ENCODE data around the gene ERBB2.
A peak's percentile ranks its signal among the peaks of the same experiment; 100 is the strongest.
"Not testable (repeated sequence)": the region's sequence is repeated elsewhere in the genome, so short reads cannot be mapped to it uniquely, and the experiment has no call there.

ERBB2 gene

DNA sequence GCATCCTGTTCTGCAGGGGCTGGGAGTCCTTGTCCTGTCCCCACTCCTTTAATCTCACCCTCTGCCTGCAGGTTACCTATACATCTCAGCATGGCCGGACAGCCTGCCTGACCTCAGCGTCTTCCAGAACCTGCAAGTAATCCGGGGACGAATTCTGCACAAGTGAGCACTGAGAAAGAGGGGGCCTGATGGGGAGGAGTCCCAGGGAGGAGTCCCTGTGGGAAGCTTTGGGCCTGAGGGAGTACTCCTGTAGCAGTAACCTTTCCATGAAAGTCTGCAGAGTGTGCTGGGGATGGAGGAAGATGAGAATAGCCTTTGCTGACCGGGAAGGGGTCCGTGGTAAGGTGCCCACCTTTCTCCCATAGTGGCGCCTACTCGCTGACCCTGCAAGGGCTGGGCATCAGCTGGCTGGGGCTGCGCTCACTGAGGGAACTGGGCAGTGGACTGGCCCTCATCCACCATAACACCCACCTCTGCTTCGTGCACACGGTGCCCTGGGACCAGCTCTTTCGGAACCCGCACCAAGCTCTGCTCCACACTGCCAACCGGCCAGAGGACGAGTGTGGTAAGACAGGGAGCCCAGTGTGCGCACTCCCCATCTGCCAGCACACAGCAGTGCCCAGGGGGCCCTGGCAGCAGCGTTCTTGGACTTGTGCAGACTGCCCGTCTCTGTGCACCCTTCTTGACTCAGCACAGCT lies 15.7 kb downstream of the ERBB2 start:
- Histone ChIP-seq H3K27ac (ENCODE audit: low read depth, low read length) (no peak overlapping the region), H3K27me3 (ENCODE audit: control insufficient read depth in 1 of 2, insufficient read depth in 2 of 2, low read length in 2 of 2) (no peaks in the 10 kb centered on the region), H3K4me1 (ENCODE audit: control insufficient read depth in 1 of 2, insufficient read depth in 2 of 2, low read length in 2 of 2) (peaks cover 5 to 11% of the 10 kb centered on the region in 2 donors), H3K4me3 (ENCODE audit: low read depth in 1 of 2, low read length in 2 of 2) (no peak overlapping the region), H3K9ac (ENCODE audit: low read depth in 1 of 2, low read length in 2 of 2) (no peak overlapping the region), H3K36me3 (ENCODE audit: control insufficient read depth in 1 of 2, insufficient read depth in 2 of 2, low read length in 2 of 2) (peaks cover 42 to 80% of the 10 kb centered on the region in 2 donors), H3K9me3 (ENCODE audit: control insufficient read depth in 1 of 2, low read length in 2 of 2) (no peaks in the 10 kb centered on the region)

GRCh38 chr17:39716073-39716818 lies 16.4 kb downstream of the ERBB2 start:
- Histone ChIP-seq H3K36me3 (ENCODE audit: control insufficient read depth in 1 of 2, insufficient read depth in 2 of 2, low read length in 2 of 2) (peaks cover 41 to 75% of the 10 kb centered on the region in 2 donors), H3K4me1 (ENCODE audit: control insufficient read depth in 1 of 2, insufficient read depth in 2 of 2, low read length in 2 of 2) (peaks cover 5 to 11% of the 10 kb centered on the region in 2 donors), H3K9me3 (ENCODE audit: control insufficient read depth in 1 of 2, low read length in 2 of 2) (no peaks in the 10 kb centered on the region), H3K27me3 (ENCODE audit: control insufficient read depth in 1 of 2, insufficient read depth in 2 of 2, low read length in 2 of 2) (no peaks in the 10 kb centered on the region), H3K9ac (ENCODE audit: low read depth in 1 of 2, low read length in 2 of 2) (no peak overlapping the region), H3K4me3 (ENCODE audit: low read depth in 1 of 2, low read length in 2 of 2) (no peak overlapping the region), H3K27ac (ENCODE audit: low read depth, low read length) (peak overlapping the region; percentile 10)

GRCh38 chr17:39716879-39717536 lies 17.1 kb downstream of the ERBB2 start:
- H3K27me3 ChIP-seq (ENCODE audit: control insufficient read depth in 1 of 2, insufficient read depth in 2 of 2, low read length in 2 of 2) = no peaks in the 10 kb centered on the region
- peak overlapping the region in 1 of 2 donors; percentile 18 for H3K9ac ChIP-seq (ENCODE audit: low read depth in 1 of 2, low read length in 2 of 2)
- no peak overlapping the region for H3K4me3 ChIP-seq (ENCODE audit: low read depth in 1 of 2, low read length in 2 of 2)
- peaks cover 5 to 11% of the 10 kb centered on the region in 2 donors for H3K4me1 ChIP-seq (ENCODE audit: control insufficient read depth in 1 of 2, insufficient read depth in 2 of 2, low read length in 2 of 2)
- H3K36me3 ChIP-seq (ENCODE audit: control insufficient read depth in 1 of 2, insufficient read depth in 2 of 2, low read length in 2 of 2) = peaks cover 38 to 70% of the 10 kb centered on the region in 2 donors
- no peaks in the 10 kb centered on the region for H3K9me3 ChIP-seq (ENCODE audit: control insufficient read depth in 1 of 2, low read length in 2 of 2)
- peak overlapping the region; percentile 10 for H3K27ac ChIP-seq (ENCODE audit: low read depth, low read length)

DNA sequence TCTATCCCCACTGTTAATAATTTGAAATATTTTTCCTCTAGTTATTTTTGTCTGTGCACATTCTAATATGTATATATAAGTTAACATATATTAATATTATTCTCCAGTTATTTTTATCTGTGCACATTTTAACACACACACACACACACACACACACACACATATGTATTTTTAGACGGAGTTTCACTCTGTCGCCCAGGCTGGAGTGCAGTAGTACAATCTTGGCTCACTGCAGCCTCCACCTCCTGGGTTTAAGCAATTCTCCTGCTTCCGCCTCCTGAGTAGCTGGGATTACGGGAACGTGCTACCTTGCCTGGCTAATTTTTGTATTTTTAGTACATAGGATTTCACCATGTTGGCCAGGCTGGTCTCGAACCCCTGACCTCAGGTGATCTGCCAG lies 17.8 kb downstream of the ERBB2 start:
- Histone ChIP-seq H3K27me3 (ENCODE audit: control insufficient read depth in 1 of 2, insufficient read depth in 2 of 2, low read length in 2 of 2) (no peaks in the 10 kb centered on the region), H3K9me3 (ENCODE audit: control insufficient read depth in 1 of 2, low read length in 2 of 2) (no peaks in the 10 kb centered on the region), H3K36me3 (ENCODE audit: control insufficient read depth in 1 of 2, insufficient read depth in 2 of 2, low read length in 2 of 2) (peaks cover 33 to 69% of the 10 kb centered on the region in 2 donors), H3K4me3 (ENCODE audit: low read depth in 1 of 2, low read length in 2 of 2) (no peak overlapping the region), H3K27ac (ENCODE audit: low read depth, low read length) (no peak overlapping the region), H3K9ac (ENCODE audit: low read depth in 1 of 2, low read length in 2 of 2) (no peak overlapping the region), H3K4me1 (ENCODE audit: control insufficient read depth in 1 of 2, insufficient read depth in 2 of 2, low read length in 2 of 2) (peaks cover 5 to 11% of the 10 kb centered on the region in 2 donors)

- Histone ChIP-seq H3K27ac (ENCODE audit: low read depth, low read length) (no peak overlapping the region), H3K4me3 (ENCODE audit: low read depth in 1 of 2, low read length in 2 of 2) (no peak overlapping the region), H3K27me3 (ENCODE audit: control insufficient read depth in 1 of 2, insufficient read depth in 2 of 2, low read length in 2 of 2) (no peaks in the 10 kb centered on the region), H3K36me3 (ENCODE audit: control insufficient read depth in 1 of 2, insufficient read depth in 2 of 2, low read length in 2 of 2) (peaks cover 34 to 76% of the 10 kb centered on the region in 2 donors), H3K9ac (ENCODE audit: low read depth in 1 of 2, low read length in 2 of 2) (no peak overlapping the region), H3K9me3 (ENCODE audit: control insufficient read depth in 1 of 2, low read length in 2 of 2) (no peaks in the 10 kb centered on the region), H3K4me1 (ENCODE audit: control insufficient read depth in 1 of 2, insufficient read depth in 2 of 2, low read length in 2 of 2) (peaks cover 5 to 11% of the 10 kb centered on the region in 2 donors)
Measured at GRCh38 chr17:39719563-39720355, 19.9 kb downstream of the ERBB2 start.

- no peaks in the 10 kb centered on the region for H3K9me3 ChIP-seq (ENCODE audit: control insufficient read depth in 1 of 2, low read length in 2 of 2)
- no peak overlapping the region for H3K27ac ChIP-seq (ENCODE audit: low read depth, low read length)
- H3K4me1 ChIP-seq (ENCODE audit: control insufficient read depth in 1 of 2, insufficient read depth in 2 of 2, low read length in 2 of 2) = no peaks in the 10 kb centered on the region
- H3K27me3 ChIP-seq (ENCODE audit: control insufficient read depth in 1 of 2, insufficient read depth in 2 of 2, low read length in 2 of 2) = no peaks in the 10 kb centered on the region
- no peak overlapping the region for H3K4me3 ChIP-seq (ENCODE audit: low read depth in 1 of 2, low read length in 2 of 2)
- no peak overlapping the region for H3K9ac ChIP-seq (ENCODE audit: low read depth in 1 of 2, low read length in 2 of 2)
- H3K36me3 ChIP-seq (ENCODE audit: control insufficient read depth in 1 of 2, insufficient read depth in 2 of 2, low read length in 2 of 2) = peaks cover 27 to 74% of the 10 kb centered on the region in 2 donors
Measured at GRCh38 chr17:39722104-39722503, 22.2 kb downstream of the ERBB2 start.

GRCh38 chr17:39722965-39723848 lies 23.3 kb downstream of the ERBB2 start:
- peaks cover 35 to 76% of the 10 kb centered on the region in 2 donors for H3K36me3 ChIP-seq (ENCODE audit: control insufficient read depth in 1 of 2, insufficient read depth in 2 of 2, low read length in 2 of 2)
- H3K4me3 ChIP-seq (ENCODE audit: low read depth in 1 of 2, low read length in 2 of 2) = no peak overlapping the region
- H3K27me3 ChIP-seq (ENCODE audit: control insufficient read depth in 1 of 2, insufficient read depth in 2 of 2, low read length in 2 of 2) = no peaks in the 10 kb centered on the region
- H3K4me1 ChIP-seq (ENCODE audit: control insufficient read depth in 1 of 2, insufficient read depth in 2 of 2, low read length in 2 of 2) = no peaks in the 10 kb centered on the region
- no peak overlapping the region for H3K9ac ChIP-seq (ENCODE audit: low read depth in 1 of 2, low read length in 2 of 2)
- H3K27ac ChIP-seq (ENCODE audit: low read depth, low read length) = no peak overlapping the region
- H3K9me3 ChIP-seq (ENCODE audit: control insufficient read depth in 1 of 2, low read length in 2 of 2) = no peaks in the 10 kb centered on the region

DNA sequence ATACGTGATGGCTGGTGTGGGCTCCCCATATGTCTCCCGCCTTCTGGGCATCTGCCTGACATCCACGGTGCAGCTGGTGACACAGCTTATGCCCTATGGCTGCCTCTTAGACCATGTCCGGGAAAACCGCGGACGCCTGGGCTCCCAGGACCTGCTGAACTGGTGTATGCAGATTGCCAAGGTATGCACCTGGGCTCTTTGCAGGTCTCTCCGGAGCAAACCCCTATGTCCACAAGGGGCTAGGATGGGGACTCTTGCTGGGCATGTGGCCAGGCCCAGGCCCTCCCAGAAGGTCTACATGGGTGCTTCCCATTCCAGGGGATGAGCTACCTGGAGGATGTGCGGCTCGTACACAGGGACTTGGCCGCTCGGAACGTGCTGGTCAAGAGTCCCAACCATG lies 24.9 kb downstream of the ERBB2 start:
- H3K9me3 ChIP-seq (ENCODE audit: control insufficient read depth in 1 of 2, low read length in 2 of 2) = no peaks in the 10 kb centered on the region
- H3K27me3 ChIP-seq (ENCODE audit: control insufficient read depth in 1 of 2, insufficient read depth in 2 of 2, low read length in 2 of 2) = no peaks in the 10 kb centered on the region
- H3K27ac ChIP-seq (ENCODE audit: low read depth, low read length) = no peak overlapping the region
- H3K36me3 ChIP-seq (ENCODE audit: control insufficient read depth in 1 of 2, insufficient read depth in 2 of 2, low read length in 2 of 2) = peaks cover 29 to 71% of the 10 kb centered on the region in 2 donors
- no peak overlapping the region for H3K4me3 ChIP-seq (ENCODE audit: low read depth in 1 of 2, low read length in 2 of 2)
- no peak overlapping the region for H3K9ac ChIP-seq (ENCODE audit: low read depth in 1 of 2, low read length in 2 of 2)
- H3K4me1 ChIP-seq (ENCODE audit: control insufficient read depth in 1 of 2, insufficient read depth in 2 of 2, low read length in 2 of 2) = peaks cover 9% of the 10 kb centered on the region in 2 donors

- H3K27ac ChIP-seq (ENCODE audit: low read depth, low read length); H3K4me3 ChIP-seq (ENCODE audit: low read depth in 1 of 2, low read length in 2 of 2); H3K9ac ChIP-seq (ENCODE audit: low read depth in 1 of 2, low read length in 2 of 2); H3K27me3 ChIP-seq (ENCODE audit: control insufficient read depth in 1 of 2, insufficient read depth in 2 of 2, low read length in 2 of 2); H3K9me3 ChIP-seq (ENCODE audit: control insufficient read depth in 1 of 2, low read length in 2 of 2): not testable (repeated sequence)
- Histone ChIP-seq H3K36me3 (ENCODE audit: control insufficient read depth in 1 of 2, insufficient read depth in 2 of 2, low read length in 2 of 2) (peaks cover 22 to 63% of the 10 kb centered on the region in 2 donors), H3K4me1 (ENCODE audit: control insufficient read depth in 1 of 2, insufficient read depth in 2 of 2, low read length in 2 of 2) (peaks cover 12 to 13% of the 10 kb centered on the region in 2 donors)
Measured at GRCh38 chr17:39725923-39726322, 26.1 kb downstream of the ERBB2 start.
